Kidney epithelial cell (primary cell): ENCODE data around the gene ADM2. TPM values are rescaled to one million over a fixed set of nuclear protein-coding genes. Genes with fewer than 3 reads are reported as not detected.

Experiments
- DNase-seq: peaks from one replicate; pipeline ENCODE4 v3.0.0-alpha.2; 2010; ENCODE audit warnings: low read depth
- H3K27me3 ChIP-seq: 2 replicates; pipeline ENCODE4 v1.6.0; 2011; ENCODE audit warnings: low read length; ENCODE audit not compliant: control insufficient read depth, insufficient read depth
- H3K36me3 ChIP-seq: 2 replicates; pipeline ENCODE4 v1.5.1; 2011; ENCODE audit warnings: low read length; ENCODE audit not compliant: control insufficient read depth, insufficient read depth
- H3K4me3 ChIP-seq: 2 replicates; pipeline ENCODE4 v1.5.1; 2011; ENCODE audit warnings: low read depth, mild to moderate bottlenecking, control low read depth, low read length
- CTCF ChIP-seq: IDR thresholded peaks from 2 replicates; pipeline ENCODE4 v1.5.1; 2011; ENCODE audit warnings: mild to moderate bottlenecking, moderate library complexity, low read length, control low read depth, inconsistent platforms; ENCODE audit not compliant: insufficient read depth, poor library complexity, severe bottlenecking
- total RNA-seq: library from RNA; depleted of rRNA; stranded (reverse); fragments of >200 nt; gene quantifications from 2 replicates; pipeline ENCODE4 v1.2.3, GENCODE V29; 2015

Gene ADM2
- total RNA-seq, 1 donor from 2014 or later = 27.3 TPM

- peak; percentile 78 for TF ChIP-seq CTCF
- DNase-seq = no peak
- Histone ChIP-seq H3K27me3 (no peaks in the 10 kb centered on the region), H3K36me3 (no peaks in the 10 kb centered on the region), H3K4me3 (no peak overlapping the region)
These were observed 17.1 kb downstream of the ADM2 start for GRCh38 chr22:50498322-50498890.

GRCh38 chr22:50500452-50500851 lies 19.1 kb downstream of the ADM2 start:
- no peak for DNase-seq
- no peak for TF ChIP-seq CTCF
- H3K36me3 ChIP-seq = no peaks in the 10 kb centered on the region
- H3K27me3 ChIP-seq = no peaks in the 10 kb centered on the region
- H3K4me3 ChIP-seq = no peak overlapping the region

- Histone ChIP-seq H3K36me3 (no peaks in the 10 kb centered on the region), H3K4me3 (no peak overlapping the region), H3K27me3 (no peaks in the 10 kb centered on the region)
- TF ChIP-seq CTCF = no peak
- no peak for DNase-seq
These were observed 20.8 kb downstream of the ADM2 start for GRCh38 chr22:50502096-50502495.

- TF ChIP-seq CTCF = no peak
- DNase-seq = no peak
These were observed 21.5 kb downstream of the ADM2 start for GRCh38 chr22:50502628-50503474.

GRCh38 chr22:50503475-50504145 lies 22.3 kb downstream of the ADM2 start:
- no peak overlapping the region for H3K4me3 ChIP-seq
- H3K27me3 ChIP-seq = no peaks in the 10 kb centered on the region
- TF ChIP-seq CTCF = peak; percentile 7
- no peaks in the 10 kb centered on the region for H3K36me3 ChIP-seq
- no peak for DNase-seq

More at GRCh38 chr22:50502628-50503474, 21.5 kb downstream of the ADM2 start:
- Histone ChIP-seq H3K4me3 (no peak overlapping the region), H3K27me3 (no peaks in the 10 kb centered on the region), H3K36me3 (no peaks in the 10 kb centered on the region)
